HepG2 (cell line): ENCODE measurements around the gene NDUFA13. TPM values are rescaled to one million over a fixed set of nuclear protein-coding genes. Genes with fewer than 3 reads are reported as not detected.

ENCODE experiments used
- AGO2 ChIP-seq: fragments of 200-400 bp; formaldehyde crosslinking; optimal IDR thresholded peaks from 2 replicates; pipeline ENCODE3; 2017; ENCODE audit warnings: mild to moderate bottlenecking, low read depth, low read length, moderate library complexity
- ASH2L ChIP-seq: fragments of 300-600, 200-600 bp; sonication (generic); IDR thresholded peaks from 2 replicates; pipeline ENCODE4 v1.7.0; 2017; ENCODE audit warnings: low read depth, mild to moderate bottlenecking, moderate library complexity, mixed read lengths, low read length; ENCODE audit not compliant: insufficient read length
- KLF15 ChIP-seq: sonication (generic); formaldehyde crosslinking; IDR thresholded peaks from 2 replicates; pipeline ENCODE4 v1.8.1; 2023; ENCODE audit warnings: borderline replicate concordance, mild to moderate bottlenecking, inconsistent platforms, missing genetic modification reagents, mixed read lengths
- LCORL ChIP-seq, 2 experiments: fragments of 450-650 bp in 1 of 2; sonication (generic) in 1 of 2; formaldehyde crosslinking in 1 of 2; IDR thresholded peaks; 2 replicates each; pipeline versions ENCODE4 v1.5.0 to v1.6.1; 2017 to 2020; ENCODE audit warnings: antibody characterized with exemption in 1 of 2, missing genetic modification reagents in 1 of 2
- NCOA1 ChIP-seq: sonication (generic); formaldehyde crosslinking; IDR thresholded peaks from 2 replicates; pipeline ENCODE4 v1.9.0; 2021; ENCODE audit warnings: missing genetic modification reagents
- NFATC3 ChIP-seq: sonication (generic); formaldehyde crosslinking; IDR thresholded peaks from 2 replicates; pipeline ENCODE4 v1.5.1; 2020; ENCODE audit warnings: mild to moderate bottlenecking, missing genetic modification reagents
- NONO ChIP-seq, 2 experiments: fragments of 450-650 bp in 1 of 2; sonication (generic) in 1 of 2; formaldehyde crosslinking in 1 of 2; IDR thresholded peaks in 1 of 2; conservative IDR thresholded peaks in 1 of 2; 2 replicates each; pipeline versions ENCODE4 v1.6.1 to v1.8.0; 2017 to 2022; ENCODE audit warnings: mild to moderate bottlenecking in 1 of 2, missing genetic modification reagents in 1 of 2, moderate library complexity in 1 of 2
- PAF1 ChIP-seq: IDR thresholded peaks from 2 replicates; pipeline ENCODE4 v1.6.1; 2016; ENCODE audit warnings: missing genetic modification reagents, missing compliant biosample characterization
- RAD21 ChIP-seq: fragments of 450-650 bp; formaldehyde crosslinking; IDR thresholded peaks from 2 replicates; pipeline ENCODE4 v1.5.0; 2020; ENCODE audit warnings: mild to moderate bottlenecking
- RBM22 ChIP-seq: fragments of 200-400 bp; formaldehyde crosslinking; optimal IDR thresholded peaks from 2 replicates; pipeline ENCODE3; 2017; ENCODE audit warnings: mild to moderate bottlenecking, low read length, moderate library complexity
- SALL1 ChIP-seq: sonication (generic); formaldehyde crosslinking; IDR thresholded peaks from 2 replicates; pipeline ENCODE4 v1.8.0; 2022; ENCODE audit warnings: mild to moderate bottlenecking, missing genetic modification reagents
- SMC3 ChIP-seq: IDR thresholded peaks from 2 replicates; pipeline ENCODE4 v1.6.1; 2011; ENCODE audit warnings: low read length, improper control_type of control experiment
- ZFYVE20 ChIP-seq: sonication (generic); formaldehyde crosslinking; IDR thresholded peaks from 2 replicates; pipeline ENCODE4 v1.8.0; 2023; ENCODE audit warnings: low read depth, mild to moderate bottlenecking, moderate library complexity, missing genetic modification reagents, borderline replicate concordance
- ZNF224 ChIP-seq: sonication (generic); formaldehyde crosslinking; IDR thresholded peaks from 2 replicates; pipeline ENCODE4 v1.5.0; 2020; ENCODE audit warnings: mild to moderate bottlenecking, missing genetic modification reagents
- ZNF230 ChIP-seq: sonication (generic); formaldehyde crosslinking; IDR thresholded peaks from 2 replicates; pipeline ENCODE4 v1.4.0; 2020; ENCODE audit warnings: mild to moderate bottlenecking, missing genetic modification reagents
- ZNF547 ChIP-seq: sonication (generic); formaldehyde crosslinking; IDR thresholded peaks from 2 replicates; pipeline ENCODE4 v1.5.1; 2020; ENCODE audit warnings: mild to moderate bottlenecking, missing genetic modification reagents
- ZNF883 ChIP-seq: sonication (generic); formaldehyde crosslinking; IDR thresholded peaks from 2 replicates; pipeline ENCODE4 v1.5.1; 2020; ENCODE audit warnings: mild to moderate bottlenecking, missing genetic modification reagents; ENCODE audit errors: not compliant biosample characterization
- polyA plus RNA-seq, 8 experiments: library from polyadenylated mRNA; depleted of rRNA in 3 of 8; stranded (reverse) in 7 of 8; unstranded in 1 of 8; fragments of >200 nt; fragmentation: Illumina TruSeq in 4 of 8; extraction: Trizol in 4 of 8; gene quantifications; 2 replicates each; pipeline versions ENCODE4 v1.2.1 to v1.2.3, GENCODE V29; 2011 to 2016; ENCODE audit warnings: low read depth in 4 of 8, missing spikeins in 1 of 8, mixed read lengths in 1 of 8; ENCODE audit not compliant: insufficient read depth in 1 of 8
- total RNA-seq, 5 experiments: library from RNA; depleted of rRNA; stranded (reverse); fragments of >200 nt; fragmentation: Illumina TruSeq; extraction: Trizol; gene quantifications; 2 replicates each; pipeline ENCODE4 v1.2.3, GENCODE V29; 2016; ENCODE audit warnings: low read depth in 1 of 5
- TF ChIP-seq, protein P1 (sequence below): sonication (generic); formaldehyde crosslinking; IDR thresholded peaks from 2 replicates; pipeline ENCODE4 v1.5.0; 2020; ENCODE audit warnings: mild to moderate bottlenecking, missing genetic modification reagents, moderate library complexity
- TF ChIP-seq, protein P2 (sequence below): sonication (generic); formaldehyde crosslinking; IDR thresholded peaks from 2 replicates; pipeline ENCODE4 v1.4.0; 2020; ENCODE audit warnings: missing genetic modification reagents
- TF ChIP-seq, protein P3 (sequence below): sonication (generic); formaldehyde crosslinking; IDR thresholded peaks from 2 replicates; pipeline ENCODE4 v1.4.0; 2020; ENCODE audit warnings: missing genetic modification reagents, borderline replicate concordance

NDUFA13 gene
- total and polyA plus RNA-seq, 2 of the 13 experiments (the other 11 are each of a cell fraction or from before 2014, with no cell fraction given): 337 to 366 TPM

DNA sequence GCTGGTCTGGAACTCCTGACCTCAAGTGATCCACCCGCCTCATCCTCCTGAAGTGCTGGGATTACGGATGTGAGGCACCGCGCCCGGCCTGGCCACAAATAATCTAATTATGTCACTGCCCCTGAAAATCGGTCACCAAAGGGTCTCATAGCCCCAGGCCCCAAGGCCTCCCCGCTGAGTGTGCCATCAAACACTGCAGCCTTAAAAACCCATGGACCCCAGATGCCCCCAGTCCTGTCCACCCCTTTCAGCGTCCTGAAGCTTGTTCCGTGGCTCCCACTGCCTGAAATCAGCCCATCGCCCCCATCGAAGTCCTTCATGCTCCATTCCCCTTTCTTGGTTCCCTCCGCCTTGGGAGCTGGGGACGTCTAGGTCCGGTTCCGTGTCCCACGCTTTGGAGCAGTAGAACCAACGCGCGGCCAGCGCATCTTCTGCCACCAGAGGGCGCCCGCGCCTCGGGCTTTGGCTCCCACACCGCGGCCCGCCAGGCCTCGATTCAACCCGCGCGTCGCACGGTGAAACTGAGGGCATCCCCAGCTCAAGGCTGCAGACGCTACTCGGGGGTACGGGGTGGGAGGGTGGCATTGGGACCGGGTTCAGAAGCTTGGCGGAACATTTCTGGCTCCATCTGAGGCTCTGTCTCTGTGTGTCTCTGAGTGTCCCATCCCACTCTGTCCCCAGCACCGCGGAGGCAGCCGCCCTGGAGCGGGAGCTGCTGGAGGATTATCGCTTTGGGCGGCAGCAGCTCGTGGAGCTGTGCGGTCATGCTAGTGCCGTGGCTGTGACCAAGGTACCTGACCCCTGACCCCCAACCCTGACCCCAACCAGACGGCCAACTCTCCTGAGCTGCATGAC, 16.2 kb downstream of the NDUFA13 start (continued):
- peak; percentile 40; the same call in 1 of the 2 replicates for TF ChIP-seq ZNF224 (CRISPR knock-in tag)
- TF ChIP-seq KLF15 (CRISPR knock-in tag): no peak
- TF ChIP-seq SMC3: peak; percentile 38; the same call in 1 of the 2 replicates
- TF ChIP-seq, protein P1, sequence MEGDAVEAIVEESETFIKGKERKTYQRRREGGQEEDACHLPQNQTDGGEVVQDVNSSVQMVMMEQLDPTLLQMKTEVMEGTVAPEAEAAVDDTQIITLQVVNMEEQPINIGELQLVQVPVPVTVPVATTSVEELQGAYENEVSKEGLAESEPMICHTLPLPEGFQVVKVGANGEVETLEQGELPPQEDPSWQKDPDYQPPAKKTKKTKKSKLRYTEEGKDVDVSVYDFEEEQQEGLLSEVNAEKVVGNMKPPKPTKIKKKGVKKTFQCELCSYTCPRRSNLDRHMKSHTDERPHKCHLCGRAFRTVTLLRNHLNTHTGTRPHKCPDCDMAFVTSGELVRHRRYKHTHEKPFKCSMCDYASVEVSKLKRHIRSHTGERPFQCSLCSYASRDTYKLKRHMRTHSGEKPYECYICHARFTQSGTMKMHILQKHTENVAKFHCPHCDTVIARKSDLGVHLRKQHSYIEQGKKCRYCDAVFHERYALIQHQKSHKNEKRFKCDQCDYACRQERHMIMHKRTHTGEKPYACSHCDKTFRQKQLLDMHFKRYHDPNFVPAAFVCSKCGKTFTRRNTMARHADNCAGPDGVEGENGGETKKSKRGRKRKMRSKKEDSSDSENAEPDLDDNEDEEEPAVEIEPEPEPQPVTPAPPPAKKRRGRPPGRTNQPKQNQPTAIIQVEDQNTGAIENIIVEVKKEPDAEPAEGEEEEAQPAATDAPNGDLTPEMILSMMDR (CRISPR knock-in tag): peak; percentile 98
- TF ChIP-seq ZNF547 (CRISPR knock-in tag): 0 out of 2 replicates have a peak, but pooled peaks have one; percentile 46
- no peak for TF ChIP-seq LCORL (IDR thresholded peaks at IDR 0.05)
- 0 out of 2 replicates have a peak, but pooled peaks have one; percentile 35 for TF ChIP-seq LCORL (CRISPR knock-in tag; IDR thresholded peaks at IDR 0.05)
- peak; percentile 90 for TF ChIP-seq RAD21 (CRISPR knock-in tag)
- TF ChIP-seq NFATC3 (CRISPR knock-in tag): 0 out of 2 replicates have a peak, but pooled peaks have one; percentile 48
- TF ChIP-seq PAF1 (CRISPR knock-in tag): 0 out of 2 replicates have a peak, but pooled peaks have one; percentile 39
- peak; percentile 17; the same call in 1 of the 2 replicates for TF ChIP-seq SALL1 (CRISPR knock-in tag)
- peak; percentile 96 for TF ChIP-seq AGO2
- no peak for TF ChIP-seq NONO (IDR thresholded peaks at IDR 0.05)
- TF ChIP-seq NONO (CRISPR knock-in tag; conservative IDR thresholded peaks at IDR 0.05): 0 out of 2 replicates have a peak, but pooled peaks have one; percentile 52
- peak; percentile 25 for TF ChIP-seq ZNF883 (CRISPR knock-in tag)
- no peak for TF ChIP-seq ZFYVE20 (CRISPR knock-in tag)
- no peak for TF ChIP-seq NCOA1 (CRISPR knock-in tag)
- peak; percentile 33 for TF ChIP-seq RBM22
- TF ChIP-seq, protein P2, sequence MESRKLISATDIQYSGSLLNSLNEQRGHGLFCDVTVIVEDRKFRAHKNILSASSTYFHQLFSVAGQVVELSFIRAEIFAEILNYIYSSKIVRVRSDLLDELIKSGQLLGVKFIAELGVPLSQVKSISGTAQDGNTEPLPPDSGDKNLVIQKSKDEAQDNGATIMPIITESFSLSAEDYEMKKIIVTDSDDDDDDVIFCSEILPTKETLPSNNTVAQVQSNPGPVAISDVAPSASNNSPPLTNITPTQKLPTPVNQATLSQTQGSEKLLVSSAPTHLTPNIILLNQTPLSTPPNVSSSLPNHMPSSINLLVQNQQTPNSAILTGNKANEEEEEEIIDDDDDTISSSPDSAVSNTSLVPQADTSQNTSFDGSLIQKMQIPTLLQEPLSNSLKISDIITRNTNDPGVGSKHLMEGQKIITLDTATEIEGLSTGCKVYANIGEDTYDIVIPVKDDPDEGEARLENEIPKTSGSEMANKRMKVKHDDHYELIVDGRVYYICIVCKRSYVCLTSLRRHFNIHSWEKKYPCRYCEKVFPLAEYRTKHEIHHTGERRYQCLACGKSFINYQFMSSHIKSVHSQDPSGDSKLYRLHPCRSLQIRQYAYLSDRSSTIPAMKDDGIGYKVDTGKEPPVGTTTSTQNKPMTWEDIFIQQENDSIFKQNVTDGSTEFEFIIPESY: 0 out of 2 replicates have a peak, but pooled peaks have one; percentile 27
- TF ChIP-seq, protein P3, sequence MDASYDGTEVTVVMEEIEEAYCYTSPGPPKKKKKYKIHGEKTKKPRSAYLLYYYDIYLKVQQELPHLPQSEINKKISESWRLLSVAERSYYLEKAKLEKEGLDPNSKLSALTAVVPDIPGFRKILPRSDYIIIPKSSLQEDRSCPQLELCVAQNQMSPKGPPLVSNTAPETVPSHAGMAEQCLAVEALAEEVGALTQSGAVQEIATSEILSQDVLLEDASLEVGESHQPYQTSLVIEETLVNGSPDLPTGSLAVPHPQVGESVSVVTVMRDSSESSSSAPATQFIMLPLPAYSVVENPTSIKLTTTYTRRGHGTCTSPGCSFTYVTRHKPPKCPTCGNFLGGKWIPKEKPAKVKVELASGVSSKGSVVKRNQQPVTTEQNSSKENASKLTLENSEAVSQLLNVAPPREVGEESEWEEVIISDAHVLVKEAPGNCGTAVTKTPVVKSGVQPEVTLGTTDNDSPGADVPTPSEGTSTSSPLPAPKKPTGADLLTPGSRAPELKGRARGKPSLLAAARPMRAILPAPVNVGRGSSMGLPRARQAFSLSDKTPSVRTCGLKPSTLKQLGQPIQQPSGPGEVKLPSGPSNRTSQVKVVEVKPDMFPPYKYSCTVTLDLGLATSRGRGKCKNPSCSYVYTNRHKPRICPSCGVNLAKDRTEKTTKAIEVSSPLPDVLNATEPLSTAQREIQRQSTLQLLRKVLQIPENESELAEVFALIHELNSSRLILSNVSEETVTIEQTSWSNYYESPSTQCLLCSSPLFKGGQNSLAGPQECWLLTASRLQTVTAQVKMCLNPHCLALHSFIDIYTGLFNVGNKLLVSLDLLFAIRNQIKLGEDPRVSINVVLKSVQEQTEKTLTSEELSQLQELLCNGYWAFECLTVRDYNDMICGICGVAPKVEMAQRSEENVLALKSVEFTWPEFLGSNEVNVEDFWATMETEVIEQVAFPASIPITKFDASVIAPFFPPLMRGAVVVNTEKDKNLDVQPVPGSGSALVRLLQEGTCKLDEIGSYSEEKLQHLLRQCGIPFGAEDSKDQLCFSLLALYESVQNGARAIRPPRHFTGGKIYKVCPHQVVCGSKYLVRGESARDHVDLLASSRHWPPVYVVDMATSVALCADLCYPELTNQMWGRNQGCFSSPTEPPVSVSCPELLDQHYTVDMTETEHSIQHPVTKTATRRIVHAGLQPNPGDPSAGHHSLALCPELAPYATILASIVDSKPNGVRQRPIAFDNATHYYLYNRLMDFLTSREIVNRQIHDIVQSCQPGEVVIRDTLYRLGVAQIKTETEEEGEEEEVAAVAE: no peak
- no peak for TF ChIP-seq ASH2L
- TF ChIP-seq ZNF230 (CRISPR knock-in tag): 0 out of 2 replicates have a peak, but pooled peaks have one; percentile 30
